HG03064 (cell line): ENCODE measurements around the gene CLIP1.
"Not testable (repeated sequence)": the region's sequence is repeated elsewhere in the genome, so short reads cannot be mapped to it uniquely, and the experiment has no call there.

Experiments
- ATAC-seq: cut with Tn5 transposase; IDR thresholded peaks from one replicate; pipeline ENCODE4 v1.9.1; 2021; ENCODE audit warnings: low read depth; ENCODE audit not compliant: unreplicated experiment

CLIP1 gene

DNA sequence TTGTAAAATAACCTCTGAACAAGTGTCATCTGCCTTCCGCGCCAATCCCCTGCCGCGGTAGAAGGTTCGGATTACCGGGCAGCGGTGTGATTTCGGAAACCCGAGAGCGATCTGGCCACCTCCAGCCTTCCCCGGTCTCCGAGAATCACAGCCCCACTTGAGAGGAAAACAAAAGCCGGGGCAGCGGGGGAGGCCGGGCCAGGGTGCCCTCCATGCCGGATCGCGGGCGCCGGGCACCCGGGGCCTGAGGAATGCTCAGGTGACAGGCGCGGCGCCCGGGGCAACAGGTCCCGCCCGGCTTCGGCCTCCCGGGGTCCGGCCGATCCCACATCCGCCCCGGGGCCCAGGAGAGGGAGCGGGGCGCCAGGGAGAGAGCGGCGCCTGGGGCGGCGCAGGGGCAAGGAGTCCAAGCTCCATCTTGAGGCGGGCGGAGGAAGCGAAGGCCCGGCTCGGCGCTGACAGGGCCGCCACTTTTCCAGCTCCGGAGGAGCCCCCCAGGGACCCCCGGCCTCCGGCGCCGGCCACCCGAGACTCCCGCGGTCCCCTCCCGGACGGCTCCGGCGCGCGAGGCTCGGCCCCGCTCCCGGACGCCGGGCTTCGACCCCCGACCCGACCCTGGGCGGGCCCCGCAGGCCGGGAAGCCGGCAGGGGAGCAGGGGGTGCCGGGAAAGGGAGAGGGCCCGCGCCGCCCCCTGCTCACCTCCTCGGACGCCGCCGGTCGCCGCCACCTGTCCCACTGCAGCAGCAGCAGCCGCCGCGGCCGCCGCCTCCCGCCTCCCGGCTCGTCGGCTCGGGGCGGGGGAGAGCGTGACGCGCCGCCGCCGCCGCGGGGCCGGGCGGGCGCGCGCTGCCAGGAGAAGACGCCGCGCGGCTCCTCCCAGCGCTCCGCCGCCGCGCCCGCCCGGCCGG lies at the start of gene CLIP1:
CLIP1 (minus strand) TSS at position 849 of the 909 bp plus-strand sequence. CDS start 42,217 bp downstream, outside the sequence.
- ATAC-seq, result peak; percentile 62

DNA sequence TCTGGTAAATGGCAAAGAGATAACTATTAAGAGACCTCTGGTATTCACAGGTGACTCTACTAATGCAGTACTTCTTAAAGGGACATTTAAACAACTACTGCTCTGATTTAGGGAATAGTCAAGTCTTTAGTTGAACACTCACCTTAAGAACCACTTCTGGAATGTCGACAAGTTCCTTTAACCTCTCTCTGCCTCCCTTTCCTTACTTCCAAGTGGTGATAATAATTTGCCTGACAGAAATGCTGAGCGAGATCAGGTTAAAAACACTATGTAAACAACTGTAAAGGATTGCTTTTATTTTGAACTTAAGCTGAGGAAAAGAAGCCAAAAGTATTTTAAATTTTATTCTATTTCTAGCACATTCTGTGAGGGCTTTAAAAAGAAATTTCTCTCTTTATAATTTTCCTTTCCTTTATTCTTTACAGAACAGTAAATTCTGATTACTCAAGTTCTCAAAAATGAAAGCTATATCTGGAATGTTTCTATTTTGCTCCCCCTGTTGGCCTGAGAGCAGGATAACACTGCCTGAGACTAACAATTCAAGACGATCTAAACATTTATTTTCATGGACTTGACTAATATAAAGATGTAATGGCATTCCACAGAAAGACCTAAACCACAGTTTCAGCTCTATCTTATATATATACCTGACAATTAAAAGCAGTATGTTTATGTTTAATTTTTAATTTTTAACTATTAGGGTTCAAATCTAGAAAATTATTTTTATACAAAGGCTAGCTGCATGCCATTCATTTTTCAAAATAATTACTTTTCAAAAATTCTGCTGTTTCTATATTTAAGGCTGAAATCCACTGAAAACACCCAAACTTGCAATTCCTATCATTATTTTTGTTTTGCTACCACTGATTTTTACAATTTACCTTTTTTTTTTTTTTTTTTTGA lies 49.1 kb upstream of the CLIP1 start:
- ATAC-seq, result no peak

DNA sequence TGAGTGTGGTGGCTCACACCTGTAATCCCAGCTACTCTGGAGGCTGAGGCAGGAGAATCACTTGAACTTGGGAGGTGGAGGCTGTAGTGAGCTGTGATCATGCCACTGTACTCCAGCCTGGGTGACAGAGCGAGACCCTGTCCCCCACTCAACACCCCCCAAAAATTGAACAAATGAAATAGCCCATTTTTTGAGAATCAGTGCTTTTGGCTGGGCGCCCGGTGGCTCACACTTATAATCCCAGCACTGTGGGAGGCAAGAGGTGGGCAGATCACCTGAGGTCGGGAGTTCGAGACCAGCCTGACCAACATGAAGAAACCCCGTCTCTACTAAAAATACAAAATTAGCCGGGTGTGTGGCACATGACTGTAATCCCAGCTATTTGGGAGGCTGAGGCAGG lies 48.1 kb upstream of the CLIP1 start:
- not testable (repeated sequence) for ATAC-seq

- ATAC-seq, result not testable (repeated sequence)
Measured at GRCh38 chr12:122469856-122470255, 47.4 kb upstream of the CLIP1 start.

DNA sequence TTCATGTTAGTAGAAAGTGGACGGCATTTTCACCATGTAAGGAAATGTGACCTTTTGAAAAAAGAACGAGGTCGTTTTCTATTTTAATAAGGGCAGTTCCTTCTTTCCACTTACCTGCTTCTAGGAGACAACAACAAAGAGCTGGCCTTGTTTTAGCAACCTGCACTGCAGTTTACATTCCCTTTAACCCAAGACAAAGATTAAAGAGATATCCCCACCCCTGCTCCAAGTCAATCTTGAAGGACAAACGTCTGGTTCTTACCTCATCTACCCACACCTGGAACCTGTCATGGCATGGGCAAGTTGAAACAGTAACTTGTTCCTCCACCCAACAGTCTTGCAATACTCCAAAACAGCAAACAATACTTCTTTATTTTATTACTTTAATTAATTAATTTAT lies 45.5 kb upstream of the CLIP1 start:
- no peak for ATAC-seq

DNA sequence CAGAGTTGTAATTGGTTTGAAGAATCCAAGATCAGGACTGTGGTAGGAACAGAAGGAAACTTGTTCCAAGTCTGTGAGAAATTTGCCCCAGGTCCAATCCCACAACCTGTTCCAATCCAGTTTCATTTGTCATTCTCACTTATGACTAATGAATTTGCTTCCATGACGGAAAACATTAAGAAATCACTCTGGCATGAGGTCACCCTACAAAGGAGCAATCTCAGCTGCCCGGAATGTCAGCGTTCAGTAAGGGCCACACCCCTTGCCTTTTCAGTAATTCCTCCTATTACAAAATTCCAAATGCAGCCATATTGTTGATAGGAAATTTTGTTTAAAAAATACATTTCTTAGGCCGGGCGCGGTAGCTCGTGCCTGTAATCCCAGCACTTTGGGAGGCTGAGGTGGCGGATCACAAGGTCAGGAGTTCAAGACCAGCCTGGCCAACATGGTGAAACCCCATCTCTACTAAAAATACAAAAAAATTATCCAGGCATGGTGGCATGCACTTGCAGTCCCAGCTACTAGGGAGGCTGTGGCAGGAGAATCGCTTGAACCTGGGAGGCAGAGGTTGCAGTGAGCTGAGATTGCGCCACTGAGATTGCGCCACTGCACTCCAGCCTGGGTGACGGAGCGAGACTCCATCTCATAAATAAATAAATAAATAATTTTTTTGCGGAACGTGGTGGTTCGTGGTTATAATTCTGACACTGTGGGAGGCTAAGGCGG lies 42.0 kb upstream of the CLIP1 start:
- ATAC-seq, result not testable (repeated sequence)

DNA sequence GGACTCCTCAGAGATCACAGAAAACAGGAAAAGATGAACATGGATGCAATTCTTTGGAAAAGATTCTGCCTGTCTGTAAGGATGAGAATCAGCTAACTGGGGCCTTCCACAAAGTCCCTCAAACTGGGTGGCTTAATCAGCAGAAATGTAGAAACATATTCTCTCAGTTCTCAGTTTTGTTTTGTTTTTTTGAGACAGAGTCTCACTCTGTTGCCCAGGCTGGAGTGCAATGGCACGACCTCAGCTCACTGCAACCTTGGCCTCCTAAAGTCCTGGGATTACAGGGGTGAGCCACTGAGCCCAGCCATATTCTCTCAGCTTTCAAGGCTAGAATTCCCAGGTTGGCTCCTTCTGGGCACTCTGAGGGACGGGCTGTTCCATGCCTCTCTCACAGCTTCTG lies 38.2 kb upstream of the CLIP1 start:
- ATAC-seq, result no peak

DNA sequence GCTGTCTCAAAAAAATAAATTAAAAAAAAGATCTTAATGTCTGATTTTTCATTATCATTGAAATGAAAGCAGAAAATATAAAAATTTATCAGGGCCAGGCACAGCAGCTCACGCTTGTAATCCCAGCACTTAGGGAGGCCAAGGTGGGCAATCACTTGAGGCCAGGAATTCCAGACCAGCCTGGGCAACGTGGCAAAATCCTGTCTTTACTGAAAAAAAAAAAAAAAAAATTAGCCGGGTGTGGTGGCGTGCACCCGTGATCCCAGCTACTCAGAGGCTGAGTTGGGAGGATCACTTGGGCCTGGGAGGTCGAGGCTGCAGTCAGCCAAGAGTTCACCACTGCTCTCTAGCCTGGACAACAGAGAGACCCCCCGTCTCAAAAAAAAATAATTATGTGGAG lies 37.6 kb upstream of the CLIP1 start:
- no peak for ATAC-seq

DNA sequence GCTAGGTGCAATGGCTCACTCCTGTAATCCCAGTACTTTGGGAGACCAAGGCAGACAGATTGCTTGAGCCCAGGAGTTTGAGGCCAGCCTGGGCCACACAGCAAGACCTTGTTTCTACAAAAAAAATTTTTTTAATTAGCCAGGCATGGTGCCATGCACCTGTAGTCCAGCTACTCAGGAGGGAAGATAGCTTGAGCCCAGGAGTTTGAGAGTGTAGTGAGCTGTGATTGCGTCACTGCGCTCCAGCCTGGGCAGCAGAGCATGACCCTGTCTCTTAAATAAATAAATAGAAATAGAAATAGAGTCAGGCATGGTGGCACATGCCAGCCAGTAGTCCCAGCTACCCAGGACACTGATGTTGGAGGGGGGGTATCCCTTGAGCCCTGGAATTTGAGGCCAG lies 36.7 kb upstream of the CLIP1 start:
- ATAC-seq, result no peak

GRCh38 chr12:122458105-122459035 lies 35.9 kb upstream of the CLIP1 start:
- ATAC-seq, result no peak

GRCh38 chr12:122457627-122458026 lies 35.2 kb upstream of the CLIP1 start:
- no peak for ATAC-seq

GRCh38 chr12:122454739-122455138 lies 32.3 kb upstream of the CLIP1 start:
- ATAC-seq, result no peak

DNA sequence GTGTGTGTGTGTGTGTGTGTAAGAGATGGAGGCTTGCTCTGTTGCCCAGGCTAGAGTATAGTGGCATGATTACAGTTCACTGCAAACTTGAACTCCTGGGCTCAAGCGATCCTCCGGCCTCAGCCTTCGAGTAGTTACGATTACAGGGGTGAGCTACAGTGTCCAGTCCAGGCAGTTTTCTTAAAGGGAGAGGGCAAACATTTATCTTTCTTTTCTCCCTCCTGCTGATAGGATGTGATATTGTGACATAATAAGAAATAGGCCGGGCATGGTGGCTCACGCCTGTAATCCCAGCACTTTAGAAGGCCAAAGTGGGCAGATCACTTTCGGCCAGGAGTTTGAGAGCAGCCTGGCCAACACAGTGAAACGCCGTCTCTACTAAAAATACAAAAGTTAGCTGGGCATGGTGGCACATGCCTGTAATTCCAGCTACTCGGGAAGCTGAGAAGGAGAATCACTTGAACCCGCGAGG lies 31.8 kb upstream of the CLIP1 start:
- ATAC-seq, result no peak

DNA sequence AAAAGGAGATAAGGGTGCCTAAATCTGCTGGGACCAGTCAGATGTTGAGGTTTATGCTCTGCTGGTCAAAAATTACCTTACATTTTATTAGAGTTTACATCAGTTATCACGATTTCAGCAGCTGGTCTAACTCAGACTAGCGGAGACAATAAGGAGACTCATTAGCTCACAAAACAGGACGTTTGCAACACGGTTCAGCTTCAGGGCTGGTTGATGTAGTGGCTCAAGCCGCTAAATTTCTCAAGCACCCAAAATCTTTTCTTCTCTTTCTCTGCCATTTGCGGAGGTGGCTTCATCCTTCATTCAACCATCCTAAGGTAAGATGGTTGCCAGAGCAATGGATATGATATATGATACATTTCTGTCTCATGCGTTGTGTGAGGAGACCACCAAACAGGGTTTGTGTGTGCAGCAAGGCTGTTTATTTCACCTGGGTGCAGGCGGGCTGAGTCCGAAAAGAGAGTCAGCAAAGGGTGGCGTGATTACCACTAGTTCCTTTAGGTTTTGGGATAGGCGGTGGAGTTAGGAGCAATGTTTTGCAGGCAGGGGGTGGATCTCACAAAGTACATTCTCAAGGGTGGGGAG lies 30.3 kb upstream of the CLIP1 start:
- ATAC-seq, result no peak

GRCh38 chr12:122449317-122449716 lies 26.8 kb upstream of the CLIP1 start:
- no peak for ATAC-seq

DNA sequence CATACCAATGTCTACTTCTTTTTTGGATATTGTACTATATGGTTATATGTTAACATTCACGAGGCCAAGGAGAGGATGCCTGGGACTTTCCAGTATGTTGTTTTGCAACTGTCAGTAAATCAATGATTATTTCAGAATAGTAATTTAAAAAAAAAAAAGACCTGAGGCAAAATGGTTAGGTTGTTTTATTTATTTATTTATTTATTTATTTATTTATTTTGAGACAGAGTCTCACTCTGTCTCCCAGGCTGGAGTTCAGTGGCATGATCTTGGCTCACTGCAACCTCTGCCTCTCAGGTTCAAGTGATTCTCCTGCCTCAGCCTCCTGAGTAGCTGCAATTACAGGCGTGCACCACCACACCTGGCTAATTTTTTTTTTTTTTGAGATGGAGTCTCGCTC lies 25.4 kb upstream of the CLIP1 start:
- ATAC-seq, result not testable (repeated sequence)

DNA sequence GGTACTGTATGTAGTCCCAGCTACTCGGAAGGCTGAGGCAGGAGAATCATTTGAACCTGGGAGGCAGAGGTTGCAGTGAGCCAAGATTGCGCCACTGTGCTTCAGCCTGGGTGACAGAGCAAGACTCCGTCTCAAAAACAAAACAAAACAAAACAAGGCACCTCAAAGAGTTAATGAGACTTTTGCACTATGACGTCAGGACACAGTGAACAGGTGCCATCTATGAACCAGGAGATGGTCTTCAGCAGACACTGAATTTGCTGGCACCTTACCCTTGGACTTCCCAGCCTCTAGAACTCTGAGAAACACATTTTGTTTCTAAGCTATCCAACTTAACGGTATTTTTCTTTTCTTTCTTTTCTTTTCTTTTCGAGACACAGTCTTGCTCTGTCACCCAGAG lies 23.9 kb upstream of the CLIP1 start:
- not testable (repeated sequence) for ATAC-seq

GRCh38 chr12:122444071-122444470 lies 21.6 kb upstream of the CLIP1 start:
- ATAC-seq, result not testable (repeated sequence)

GRCh38 chr12:122438822-122439221 lies 16.4 kb upstream of the CLIP1 start:
- not testable (repeated sequence) for ATAC-seq
